ENCODE measurements around the gene TRIO.

TRIO gene

DNA sequence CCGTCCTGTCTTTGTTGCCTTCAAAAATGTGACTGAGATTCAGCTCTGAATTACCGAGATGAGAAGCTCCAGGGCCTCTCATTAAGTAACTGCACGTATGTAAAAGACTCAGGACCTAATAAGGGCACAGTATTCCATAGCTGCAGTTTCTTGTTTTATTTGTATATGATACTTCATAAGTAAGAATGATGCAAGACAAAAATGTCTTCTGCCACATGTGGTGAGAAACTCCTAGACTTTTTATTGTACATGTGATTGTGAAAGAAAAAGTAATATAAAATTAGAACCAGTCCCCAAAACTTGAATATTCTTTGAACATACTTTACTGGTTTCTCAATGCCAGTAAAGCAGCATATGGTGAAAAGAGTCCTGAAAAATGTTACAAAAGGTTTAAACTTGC is 328.4 kb downstream of the TRIO start:
- DNase-seq: no peak

DNA sequence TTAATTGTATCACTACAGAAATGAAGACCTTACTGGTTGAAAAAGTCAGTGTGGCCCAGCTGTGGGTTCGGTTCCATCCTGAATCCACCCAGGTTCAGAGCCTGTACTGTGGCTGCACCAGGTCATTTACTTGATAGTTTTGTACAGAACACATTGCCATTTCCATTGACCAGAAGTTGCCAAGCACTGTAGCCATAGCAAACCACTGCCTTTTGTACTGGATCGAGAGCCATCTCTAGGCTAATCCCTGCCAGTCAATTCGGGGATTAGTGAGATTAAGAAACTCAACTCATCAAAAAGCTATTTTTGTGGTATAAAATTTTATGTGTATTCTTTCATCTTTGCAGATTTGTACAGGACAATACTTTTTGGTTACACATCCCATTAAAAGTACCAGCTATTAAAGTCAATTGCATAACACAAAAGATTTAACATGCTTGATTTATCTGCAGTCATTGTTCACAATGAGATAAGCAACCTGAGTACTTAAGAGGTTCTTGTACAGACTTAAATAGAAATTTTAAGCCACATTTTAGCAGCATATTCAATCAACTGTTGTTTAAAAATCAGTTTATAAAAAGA is 329.9 kb downstream of the TRIO start:
- DNase-seq: no peak

DNA sequence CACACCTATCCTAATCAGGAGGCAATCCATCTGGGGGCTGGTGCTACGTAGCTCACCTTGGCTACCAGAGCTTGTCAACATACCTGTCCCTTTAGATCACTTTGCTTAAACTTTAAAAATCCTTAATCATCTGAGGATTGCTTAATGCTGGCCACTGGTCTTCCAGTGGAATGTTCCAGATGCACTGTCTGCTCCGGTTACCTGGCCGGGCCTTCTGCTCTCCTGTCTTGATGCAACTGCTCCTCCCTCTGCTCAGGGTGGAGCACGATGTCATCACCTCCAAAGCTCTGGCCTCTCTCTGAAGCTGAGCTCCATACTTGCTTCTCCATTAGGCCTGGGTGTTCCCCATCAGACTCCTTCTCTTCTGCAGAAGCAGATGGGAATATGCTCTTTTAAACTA is 331.9 kb downstream of the TRIO start:
- no peak for DNase-seq

DNA sequence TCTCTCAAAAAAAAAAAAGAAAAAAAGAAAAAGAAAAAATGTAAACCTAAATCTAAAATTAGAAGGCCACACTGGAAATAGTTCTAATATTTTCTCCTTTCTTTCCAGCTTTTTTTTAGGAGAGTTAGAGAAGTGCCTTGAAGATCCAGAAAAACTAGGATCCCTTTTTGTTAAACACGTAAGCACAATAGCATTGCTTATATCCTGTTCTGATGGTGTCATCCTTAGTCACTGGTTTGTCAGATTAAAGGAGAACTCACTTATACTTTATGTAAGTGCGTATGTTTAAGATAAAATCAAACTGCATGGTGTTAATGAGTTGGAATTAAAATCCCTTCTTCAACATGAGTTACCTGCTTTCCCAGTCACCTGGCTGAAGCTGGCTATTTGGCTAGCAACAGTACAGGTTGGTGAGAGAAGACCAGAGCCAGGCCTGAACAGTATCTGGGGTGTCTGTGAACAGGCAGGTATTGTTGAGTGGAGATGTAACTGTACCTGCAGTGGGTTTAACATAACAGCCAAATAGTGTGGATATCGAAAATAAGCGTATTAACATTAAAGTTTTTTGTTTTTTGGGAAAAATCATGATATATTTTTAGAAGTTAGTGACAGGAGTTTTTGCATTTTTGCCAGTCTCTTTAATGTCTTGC is 333.8 kb downstream of the TRIO start:
- DNase-seq: no peak

DNA sequence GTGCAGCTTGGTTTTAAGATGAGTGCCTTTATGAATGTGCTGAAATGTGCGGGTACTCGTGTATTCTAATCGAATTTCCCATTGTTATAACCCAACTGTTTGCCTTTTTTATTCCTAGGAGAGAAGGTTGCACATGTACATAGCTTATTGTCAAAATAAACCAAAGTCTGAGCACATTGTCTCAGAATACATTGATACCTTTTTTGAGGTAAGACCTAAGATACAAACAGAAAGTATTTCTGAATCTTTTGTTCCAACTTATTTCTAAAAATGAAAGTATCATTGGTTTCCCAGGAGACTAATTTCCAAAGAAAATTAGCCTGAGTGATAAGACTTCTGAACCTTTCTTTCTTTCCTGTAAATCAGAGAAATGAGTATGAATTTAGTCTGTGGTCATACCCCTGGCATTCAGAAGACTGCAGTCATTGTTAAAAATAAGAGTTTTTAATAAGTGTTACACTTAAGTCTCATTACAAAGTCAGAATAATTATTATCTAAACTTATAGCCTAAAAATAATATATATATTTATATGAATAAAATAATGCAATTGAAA is 336.1 kb downstream of the TRIO start:
- DNase-seq: no peak

DNA sequence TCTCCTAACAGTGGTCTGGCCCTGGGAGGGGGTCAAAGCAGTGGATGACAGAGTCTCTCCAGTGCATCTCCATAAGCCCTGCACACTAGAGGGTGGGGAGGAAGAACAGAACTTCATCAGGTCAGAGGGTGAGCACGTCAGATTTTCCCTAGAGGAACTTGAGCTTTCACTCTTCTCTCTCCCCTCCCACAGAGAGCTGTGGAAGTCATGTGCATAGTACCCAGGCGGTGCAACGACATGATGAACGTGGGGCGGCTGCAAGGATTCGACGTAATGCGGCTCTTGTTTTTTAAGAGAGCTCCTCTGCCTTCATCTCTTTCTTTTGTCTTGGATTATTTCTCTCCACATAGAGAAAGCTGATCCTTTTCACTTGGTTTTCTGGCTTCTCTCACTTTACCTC is 338.2 kb downstream of the TRIO start:
- no peak for DNase-seq

DNA sequence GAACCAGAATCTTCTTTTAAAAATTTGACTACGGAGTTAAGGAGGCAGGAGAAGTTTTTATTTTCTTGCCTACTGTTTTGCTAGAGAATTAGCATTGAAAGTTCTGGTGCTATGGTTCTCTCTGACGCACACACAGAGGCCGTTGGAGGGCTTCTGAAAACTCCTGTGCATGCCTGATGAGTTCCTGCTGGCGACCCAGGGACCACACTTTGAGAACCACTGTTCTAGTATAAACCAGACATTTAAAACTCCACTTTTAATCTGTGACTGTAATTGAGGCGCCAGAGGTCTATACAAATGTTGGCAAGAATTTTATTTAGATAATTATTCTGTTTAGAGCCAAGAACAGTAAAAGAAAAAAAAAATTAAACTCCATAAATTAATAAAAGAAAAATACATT is 338.9 kb downstream of the TRIO start:
- no peak for DNase-seq

DNA sequence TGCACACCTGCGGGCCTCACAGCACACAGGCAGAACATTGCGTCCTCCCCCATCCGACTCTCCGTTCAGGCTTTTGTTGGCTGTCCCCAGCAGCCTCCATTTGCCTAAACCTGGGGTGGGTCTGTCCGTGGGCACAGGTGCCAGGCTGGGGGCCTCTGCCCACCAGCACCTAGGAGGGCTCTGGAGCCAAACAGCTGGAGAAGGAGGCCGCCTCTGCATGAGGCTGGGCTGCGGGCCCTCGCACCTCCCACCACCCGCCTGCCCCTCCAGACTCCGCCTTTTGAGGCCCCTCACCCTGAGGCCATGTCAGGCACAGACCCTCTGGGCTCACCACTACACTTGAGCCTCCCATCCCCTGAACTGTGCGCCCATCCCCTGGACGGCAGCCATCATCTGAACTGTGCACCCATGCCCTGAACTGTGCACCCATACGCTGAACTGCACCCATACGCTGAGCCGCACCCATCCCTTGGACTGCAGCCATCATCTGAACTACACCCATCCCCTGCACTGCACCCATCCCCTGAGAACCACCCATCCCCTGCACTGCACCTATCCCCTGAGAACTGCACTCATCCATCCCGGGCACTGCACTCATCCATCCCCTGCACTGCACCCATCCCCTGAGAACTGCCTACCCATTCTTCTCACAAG is 340.5 kb downstream of the TRIO start:
- DNase-seq: no peak

DNA sequence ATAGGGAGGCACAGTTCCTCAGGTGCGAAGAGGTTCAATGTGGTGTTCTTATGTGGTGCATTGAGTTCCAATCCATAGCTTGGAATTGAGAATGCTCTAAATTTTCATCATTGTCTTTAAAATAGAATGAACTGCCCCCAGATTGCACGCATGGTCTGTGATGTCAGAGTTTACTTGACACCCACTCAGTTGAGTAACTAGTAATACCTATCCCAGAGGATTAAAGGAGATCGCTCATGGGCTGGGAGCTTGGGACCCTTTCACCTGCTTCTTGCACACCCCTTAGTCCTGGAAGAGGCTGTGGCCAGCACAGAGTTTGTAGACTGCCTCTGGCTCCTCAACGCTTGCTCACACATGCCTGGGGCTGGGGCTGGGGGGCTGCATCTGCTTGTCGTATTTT is 343.3 kb downstream of the TRIO start:
- no peak for DNase-seq

DNA sequence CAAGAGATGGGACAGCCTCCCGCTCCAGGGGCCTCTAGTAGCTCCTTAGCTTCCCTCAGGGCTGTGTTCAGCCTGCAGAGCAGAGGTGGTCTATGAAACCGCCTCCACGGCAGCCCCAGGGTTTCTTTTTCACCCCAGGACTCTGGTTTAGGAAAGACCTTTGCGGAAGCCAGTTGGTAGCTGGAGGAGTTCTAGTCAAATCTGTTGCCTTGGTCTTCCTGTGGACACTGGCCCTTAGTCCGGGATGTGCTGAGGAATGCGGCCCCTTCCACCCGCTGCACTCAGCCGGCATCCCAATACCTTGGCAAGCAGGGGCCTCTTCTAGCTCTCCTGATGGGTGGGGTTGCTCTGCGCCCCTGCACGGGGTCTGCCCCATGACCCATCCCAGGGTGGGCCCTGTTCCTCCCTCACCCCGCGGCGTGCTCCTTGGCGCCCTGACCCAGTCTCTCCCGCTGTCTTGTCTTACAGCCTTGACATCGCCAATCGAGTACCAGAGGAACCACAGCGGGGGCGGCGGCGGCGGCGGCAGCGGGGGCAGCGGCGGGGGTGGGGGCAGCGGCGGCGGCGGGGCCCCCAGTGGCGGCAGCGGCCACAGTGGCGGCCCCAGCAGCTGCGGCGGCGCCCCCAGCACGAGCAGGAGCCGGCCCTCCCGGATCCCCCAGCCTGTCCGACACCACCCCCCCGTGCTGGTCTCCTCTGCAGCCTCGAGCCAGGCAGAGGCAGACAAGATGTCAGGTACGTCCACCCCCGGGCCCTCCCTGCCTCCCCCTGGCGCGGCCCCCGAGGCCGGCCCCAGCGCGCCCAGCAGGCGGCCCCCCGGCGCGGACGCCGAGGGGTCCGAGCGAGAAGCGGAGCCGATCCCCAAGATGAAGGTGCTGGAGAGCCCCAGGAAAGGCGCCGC is 344.1 kb downstream of the TRIO start:
- no peak for DNase-seq

DNA sequence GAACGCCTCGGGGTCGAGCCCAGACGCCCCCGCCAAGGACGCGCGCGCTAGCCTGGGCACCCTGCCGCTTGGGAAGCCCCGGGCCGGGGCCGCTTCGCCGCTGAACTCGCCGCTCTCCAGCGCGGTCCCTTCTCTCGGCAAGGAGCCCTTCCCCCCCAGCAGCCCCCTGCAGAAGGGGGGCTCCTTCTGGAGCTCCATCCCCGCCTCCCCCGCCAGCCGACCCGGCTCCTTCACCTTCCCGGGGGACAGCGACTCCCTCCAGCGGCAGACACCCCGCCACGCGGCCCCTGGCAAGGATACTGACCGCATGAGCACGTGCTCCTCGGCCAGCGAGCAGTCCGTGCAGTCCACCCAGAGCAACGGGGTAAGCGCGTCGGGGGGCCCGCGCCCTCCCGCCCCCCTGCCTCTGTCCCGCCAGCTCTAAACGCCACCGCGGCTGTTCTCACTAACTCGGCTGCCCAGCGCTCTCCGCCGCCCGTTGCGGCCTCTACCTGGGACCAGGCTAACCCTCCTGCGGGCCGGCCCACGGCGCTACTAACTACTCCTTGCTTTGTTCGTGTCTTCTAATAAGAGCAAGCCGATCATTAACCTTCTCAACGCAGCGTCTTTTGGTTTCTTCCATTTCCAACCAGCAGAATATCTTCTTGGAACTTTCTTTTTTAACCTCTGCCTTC is 344.9 kb downstream of the TRIO start:
- DNase-seq: no peak

DNA sequence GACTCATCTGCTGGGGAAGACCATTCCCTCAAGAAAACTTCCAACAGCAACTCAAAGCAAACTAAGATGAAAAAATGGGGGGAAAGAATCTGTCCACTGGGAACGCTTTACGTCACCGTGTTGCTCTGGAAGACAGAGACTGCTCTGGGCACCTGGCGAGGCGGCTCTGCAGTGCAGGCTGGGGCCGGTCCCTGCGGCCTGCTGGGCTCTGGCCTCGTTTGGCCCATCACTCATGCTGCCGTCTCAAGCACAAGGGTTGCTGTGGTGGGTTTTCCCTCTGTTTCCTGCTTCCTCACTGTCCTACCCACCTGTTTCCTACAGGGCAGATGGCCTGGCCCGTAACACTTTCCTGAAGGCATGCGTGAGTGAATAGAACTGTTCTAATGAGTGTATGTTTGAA is 345.6 kb downstream of the TRIO start:
- no peak for DNase-seq

DNA sequence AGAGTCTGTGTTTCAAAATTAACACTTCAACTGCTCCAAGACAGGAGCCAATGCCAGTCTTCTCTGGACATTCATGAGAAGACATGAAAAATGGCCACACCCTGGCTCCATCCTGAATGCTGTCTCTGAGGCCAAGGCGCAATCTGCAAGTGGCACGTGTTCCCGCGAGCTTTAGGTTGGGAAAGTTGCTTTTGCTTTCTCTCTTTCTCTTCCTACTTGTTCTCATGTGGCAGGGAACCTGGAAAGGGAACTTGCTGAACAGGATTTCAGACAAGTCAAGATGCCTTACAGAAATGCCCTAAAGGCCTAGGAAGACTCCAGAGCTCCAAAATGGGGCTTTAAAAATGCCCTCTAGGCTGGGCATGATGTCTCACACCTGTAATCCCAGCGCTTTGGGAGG is 346.5 kb downstream of the TRIO start:
- no peak for DNase-seq

DNA sequence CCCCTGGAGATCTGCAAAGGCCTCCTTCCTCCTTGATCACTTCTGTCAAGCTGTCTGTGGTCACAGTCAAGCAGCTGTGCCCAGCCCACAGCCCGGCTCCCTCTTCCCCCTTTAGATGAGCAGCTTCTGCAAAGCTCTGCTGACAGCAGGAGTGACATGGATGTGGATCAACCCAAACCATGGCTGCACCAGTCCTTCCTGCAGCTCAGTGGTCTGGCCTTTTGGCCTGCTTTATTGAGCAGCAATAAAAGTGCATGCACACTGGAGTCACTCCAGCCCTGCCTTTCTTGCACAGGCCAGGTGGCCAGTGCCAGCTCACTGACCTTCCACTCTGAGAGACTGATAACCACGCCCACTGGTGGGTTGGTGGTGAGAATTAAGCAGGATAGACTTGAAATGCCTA is 347.2 kb downstream of the TRIO start:
- no peak for DNase-seq

DNA sequence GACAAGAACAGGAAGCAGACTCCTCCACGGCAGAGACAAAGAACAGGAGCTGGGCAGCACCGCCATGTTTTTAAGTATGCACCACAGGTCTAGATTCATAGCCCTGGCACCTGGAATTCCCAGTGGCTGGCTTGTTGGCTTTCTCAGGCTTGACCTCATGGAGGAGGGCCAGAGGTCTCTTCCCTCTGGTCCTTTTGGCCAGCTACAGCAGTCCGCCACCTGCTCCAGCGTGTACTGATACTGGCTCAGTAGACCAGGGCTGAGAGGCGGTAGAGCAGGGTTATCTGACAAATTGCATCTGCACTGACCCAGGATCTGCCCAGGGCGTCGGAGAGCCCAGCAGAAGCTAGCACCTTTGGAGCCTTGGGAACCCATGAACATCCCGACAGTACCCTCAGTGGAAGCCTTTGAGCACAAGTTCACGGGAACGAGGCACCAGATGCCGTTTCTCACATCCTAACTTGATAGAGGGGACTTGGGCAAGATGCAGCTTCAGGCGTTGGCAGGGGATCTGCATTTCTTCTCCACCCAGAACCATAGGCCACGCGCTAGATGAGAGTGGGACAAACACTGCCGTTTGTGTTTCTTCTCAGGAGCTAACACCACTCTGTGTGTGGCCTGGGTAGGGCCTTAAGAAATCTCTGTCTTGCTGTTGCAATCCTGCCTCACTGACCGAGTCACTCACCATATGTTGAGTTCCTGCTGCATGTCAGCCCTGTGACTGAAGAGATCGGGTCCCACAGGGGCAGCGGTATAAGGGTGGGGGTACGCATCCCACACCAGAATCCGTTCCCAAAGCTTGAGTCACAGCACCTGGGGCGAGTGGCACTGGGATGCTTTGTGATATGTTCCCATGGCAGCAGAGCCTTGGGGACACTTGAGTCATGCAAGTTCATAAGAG is 348.1 kb downstream of the TRIO start:
- DNase-seq: no peak

DNA sequence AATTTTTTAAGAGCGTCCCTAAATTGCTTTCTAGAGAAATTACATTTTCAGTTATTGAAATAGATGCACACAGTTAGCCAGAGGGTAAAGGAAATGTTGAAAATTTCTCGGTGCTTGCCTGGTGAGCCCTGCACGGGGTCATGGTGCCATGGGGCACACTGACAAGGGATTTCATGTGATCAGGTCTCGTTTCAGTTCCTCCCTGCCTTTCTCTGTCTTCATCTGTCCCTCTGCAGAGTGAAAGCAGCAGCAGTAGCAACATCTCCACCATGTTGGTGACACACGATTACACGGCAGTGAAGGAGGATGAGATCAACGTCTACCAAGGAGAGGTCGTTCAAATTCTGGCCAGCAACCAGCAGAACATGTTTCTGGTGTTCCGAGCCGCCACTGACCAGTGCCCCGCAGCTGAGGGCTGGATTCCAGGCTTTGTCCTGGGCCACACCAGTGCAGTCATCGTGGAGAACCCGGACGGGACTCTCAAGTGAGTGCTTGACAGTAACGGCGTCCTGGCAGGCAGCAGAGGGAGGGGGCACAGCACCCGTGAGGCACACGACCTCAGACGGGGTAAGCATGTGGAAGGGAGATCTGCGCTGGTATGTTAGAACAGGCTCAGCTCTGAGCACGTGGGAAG is 349.3 kb downstream of the TRIO start:
- DNase-seq: no peak

DNA sequence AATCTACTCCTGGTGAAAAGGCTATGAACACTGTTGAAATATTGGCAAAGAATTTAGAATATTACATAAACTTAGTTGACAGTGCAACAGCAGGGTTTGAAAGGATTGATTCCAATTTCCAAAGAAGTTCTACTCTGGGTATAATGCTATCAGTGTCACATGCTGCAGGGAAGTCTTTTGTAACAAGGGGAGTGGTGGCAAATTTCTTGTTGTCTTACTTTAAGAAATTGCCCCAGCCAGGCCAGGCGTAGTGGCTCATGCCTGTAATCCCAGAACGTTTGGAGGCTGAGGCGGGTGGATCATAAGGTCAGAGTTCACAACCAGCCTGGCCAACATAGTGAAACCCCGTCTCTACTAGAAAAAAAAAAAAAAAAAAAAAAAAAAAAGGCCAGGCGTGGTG is 352.2 kb downstream of the TRIO start:
- no peak for DNase-seq

DNA sequence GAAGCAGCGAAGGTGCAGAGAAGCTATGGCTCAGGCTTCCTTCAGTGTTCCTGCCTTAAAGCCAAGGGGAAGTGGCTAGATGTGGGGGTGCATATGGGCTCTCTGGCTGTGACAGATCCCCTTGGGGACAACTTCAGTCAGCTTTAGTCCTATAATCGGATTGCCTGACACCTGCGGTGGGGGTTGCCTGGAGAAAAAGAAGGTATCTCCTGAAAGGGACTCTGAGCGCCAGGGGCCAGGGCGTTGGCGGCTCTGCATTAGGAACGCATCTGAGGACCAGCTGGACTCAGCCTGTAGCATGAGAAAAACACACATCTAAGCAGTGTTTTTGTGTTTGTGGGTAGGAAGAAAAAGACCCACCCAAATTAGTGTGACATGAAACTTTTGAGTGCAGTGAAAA is 354.2 kb downstream of the TRIO start:
- no peak for DNase-seq

DNA sequence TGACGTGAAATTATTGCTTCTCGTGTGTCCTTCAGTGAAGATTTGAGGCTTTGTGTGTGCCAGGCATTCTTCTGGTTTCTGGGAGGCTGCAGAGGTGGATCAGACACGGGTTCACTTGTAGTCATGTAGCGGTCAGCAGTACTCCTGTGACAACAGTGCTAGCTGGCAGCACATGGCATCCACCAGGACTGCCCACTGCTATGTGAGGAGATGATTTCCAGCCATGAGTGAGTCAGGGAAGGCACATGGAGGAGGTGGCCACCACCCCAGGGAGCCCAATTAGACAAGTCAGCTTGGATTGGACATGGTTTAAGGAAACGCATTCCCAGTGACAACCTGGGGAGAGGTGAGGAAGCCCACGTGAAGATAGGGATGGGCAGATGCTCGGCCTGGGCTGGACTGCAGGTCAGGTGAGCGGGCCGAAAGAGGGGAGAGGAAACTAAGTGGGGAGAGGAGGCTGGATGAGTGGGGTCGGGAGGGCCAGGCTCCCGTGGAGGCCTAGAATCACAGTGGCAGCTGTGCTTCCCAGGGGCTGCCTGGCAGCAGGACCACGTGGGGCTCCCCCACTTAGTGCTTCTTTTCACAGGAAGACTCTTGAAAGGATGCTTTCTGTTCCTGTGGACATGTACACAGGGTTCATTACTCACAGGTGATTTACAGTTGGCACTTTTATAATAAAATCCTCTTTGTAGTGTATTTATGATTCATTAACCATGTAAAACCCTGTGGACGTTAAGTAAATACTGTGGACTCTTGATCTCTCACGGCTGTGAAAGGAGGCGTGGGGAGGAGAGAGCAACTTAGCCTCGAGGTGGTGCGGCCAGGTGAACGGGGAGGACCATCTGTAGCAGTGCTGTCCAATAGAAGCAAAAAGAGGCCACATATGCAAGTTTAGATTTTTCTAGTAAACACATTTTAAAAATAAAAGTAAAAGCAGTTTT is 358.5 kb downstream of the TRIO start:
- no peak for DNase-seq

DNA sequence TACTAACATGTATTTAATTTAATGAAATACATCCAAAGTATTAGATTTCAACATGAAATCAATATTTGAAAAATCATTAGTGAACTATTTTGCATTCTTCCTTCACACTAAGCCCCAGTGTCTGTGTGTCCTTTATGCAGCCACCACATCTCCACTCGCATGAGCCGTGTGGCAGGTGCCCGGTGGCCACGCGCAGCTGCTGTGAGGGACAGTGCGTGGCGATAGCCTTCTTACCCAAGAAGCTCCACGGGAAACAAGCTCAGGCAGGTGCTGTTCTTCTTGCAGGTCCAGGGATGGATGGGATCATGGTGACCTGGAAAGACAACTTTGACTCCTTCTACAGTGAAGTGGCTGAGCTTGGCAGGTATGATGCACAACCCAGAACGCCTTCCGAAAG is 359.1 kb downstream of the TRIO start:
- no peak for DNase-seq
